T-cell (primary cell): Measurements from ENCODE around the gene TXNRD1. TPM values are rescaled to one million over a fixed set of nuclear protein-coding genes. Genes with fewer than 3 reads are reported as not detected.

Experiments
- ATAC-seq, 4 experiments: fragments of 200-7000 bp in 3 of 4; fragments of 150-1000 bp in 1 of 4; cut with Tn5 transposase; replicated peaks in 1 of 4; 1 replicate in 3 of 4; 2 replicates in 1 of 4; pipeline ENCODE4 v1.10.0; 2021; ENCODE audit warnings: moderate library complexity in 3 of 4, mild to moderate bottlenecking in 2 of 4, moderate number of reproducible peaks in 1 of 4
- CTCF ChIA-PET, 2 donors: fragments of 300-600 bp; sonication (Branson Sonifier 250); formaldehyde crosslinking; loops; one replicate each; lab custom pipeline; 2022; ENCODE audit warnings: antibody characterized with exemption in 2 of 2; lab: Charles Lee
- POLR2A ChIA-PET, 2 donors: fragments of 300-600 bp; sonication (Branson Sonifier 250); formaldehyde crosslinking; loops; one replicate each; lab custom pipeline; 2022; ENCODE audit warnings: antibody characterized with exemption in 2 of 2; lab: Charles Lee
- DNase-seq, 35 experiments: peaks; one replicate each; pipeline versions ENCODE4 v3.0.0 to v3.0.0-alpha.2; 2013 to 2023
- H3K27ac ChIP-seq: one replicate; pipeline ENCODE4 v1.5.1; 2013; ENCODE audit warnings: low read length
- H3K27me3 ChIP-seq, 2 experiments: replicated peaks in 1 of 2; 1 replicate in 1 of 2; 2 replicates in 1 of 2; pipeline versions ENCODE4 v1.6.1 to v1.7.0; 2013; ENCODE audit warnings: low read length in 1 of 2, mixed read lengths in 1 of 2; ENCODE audit not compliant: control insufficient read depth in 2 of 2, insufficient read depth in 2 of 2; ENCODE audit errors: extremely low read depth in 1 of 2
- H3K36me3 ChIP-seq, 2 donors: 1 replicate in 1 of 2; 2 replicates in 1 of 2; pipeline versions ENCODE4 v1.6.1 to v1.7.0; 2013; ENCODE audit warnings: low read length in 1 of 2; ENCODE audit not compliant: control insufficient read depth in 2 of 2, insufficient read depth in 1 of 2; ENCODE audit errors: extremely low read depth in 1 of 2
- H3K4me1 ChIP-seq, 2 experiments: 1 replicate in 1 of 2; 2 replicates in 1 of 2; pipeline versions ENCODE4 v1.6.1 to v1.7.0; 2013; ENCODE audit warnings: low read length in 2 of 2, mixed read lengths in 1 of 2; ENCODE audit not compliant: insufficient read depth in 2 of 2, control insufficient read depth in 1 of 2; ENCODE audit errors: extremely low read depth in 1 of 2
- H3K4me3 ChIP-seq, 2 donors: 1 replicate in 1 of 2; 2 replicates in 1 of 2; pipeline versions ENCODE4 v1.5.1 to v1.7.0; 2013; ENCODE audit warnings: mild to moderate bottlenecking in 2 of 2, low read length in 1 of 2, moderate library complexity in 1 of 2; ENCODE audit not compliant: control insufficient read depth in 1 of 2; ENCODE audit errors: extremely low read depth in 1 of 2
- H3K9me3 ChIP-seq: 2 replicates; pipeline ENCODE4 v1.7.0; 2013
- H3K27ac Mint-ChIP-seq, 2 donors: one replicate each; pipeline ENCODE4 v1.8.0; 2020 to 2021; ENCODE audit warnings: mild to moderate bottlenecking in 2 of 2, mixed read lengths in 2 of 2
- H3K27me3 Mint-ChIP-seq, 2 donors: one replicate each; pipeline ENCODE4 v1.8.0; 2021 to 2022; ENCODE audit warnings: mixed read lengths in 2 of 2
- H3K36me3 Mint-ChIP-seq: one replicate; pipeline ENCODE4 v1.8.0; 2021; ENCODE audit warnings: mixed read lengths
- H3K4me1 Mint-ChIP-seq, 3 donors: one replicate each; pipeline ENCODE4 v1.8.0; 2020 to 2022; ENCODE audit warnings: mixed read lengths in 3 of 3, mild to moderate bottlenecking in 1 of 3
- H3K4me3 Mint-ChIP-seq, 3 donors: one replicate each; pipeline ENCODE4 v1.8.0; 2020 to 2022; ENCODE audit warnings: mild to moderate bottlenecking in 3 of 3, mixed read lengths in 3 of 3, moderate library complexity in 3 of 3
- H3K9me3 Mint-ChIP-seq, 3 donors: one replicate each; pipeline ENCODE4 v1.8.0; 2020 to 2022; ENCODE audit warnings: mixed read lengths in 3 of 3
- WGBS: methylation state at CpG from one replicate; pipeline ENCODE4 v1.1.5; 2013; ENCODE audit warnings: missing lambda C conversion rate; ENCODE audit not compliant: insufficient coverage; 5-methylcytosine and 5-hydroxymethylcytosine counted together
- total RNA-seq, 35 experiments: library from RNA in 6 of 35; stranded (reverse) in 6 of 35; fragments of 120-200 nt in 1 of 35; gene quantifications; one replicate each; pipeline versions ENCODE4 v1.2.1 to v1.2.4 and lab custom pipeline; 2013 to 2026

Gene TXNRD1
- total RNA-seq, 5 donors from 2014 or later (not counting 1 experiment from before 2014, with no cell fraction given) = 33.1 to 91.7 (median 68.9) TPM

- POLR2A ChIA-PET = interaction anchor here in 1 of 2 donors (0.6 kb wide), 1 partner anchor 684 kb away, joined by 3 read pairs; no protein-coding TSS in a partner anchor
- Mint-ChIP-seq H3K36me3 (peaks cover 46% of the 10 kb centered on the region), H3K4me1 (no peaks in the 10 kb centered on the region), H3K4me3 (no peak overlapping the region), H3K27ac (no peak overlapping the region), H3K9me3 (no peaks in the 10 kb centered on the region), H3K27me3 (no peaks in the 10 kb centered on the region)
- ATAC-seq (no peak), DNase-seq (no peak)
- 98% methylated on average over 6 of the region's 6 CpGs for WGBS
- Histone ChIP-seq H3K4me1 (no peaks in the 10 kb centered on the region), H3K27me3 (no peaks in the 10 kb centered on the region), H3K27ac (no peak overlapping the region), H3K4me3 (no peak overlapping the region), H3K9me3 (no peaks in the 10 kb centered on the region), H3K36me3 (peaks cover 11 to 53% of the 10 kb centered on the region in 2 donors)
- CTCF ChIA-PET = interaction anchor here (0.6 to 2.8 kb wide), 4 partner anchors 18 to 45 kb away, joined by 3 to 8 read pairs (median 4); no protein-coding TSS in a partner anchor
Observed at GRCh38 chr12:104340925-104341611, 125.5 kb downstream of the TXNRD1 start.

- ChIA-PET CTCF (interaction anchor here (0.7 to 2.8 kb wide), 2 partner anchors 17 to 602 kb away, joined by 3 to 8 read pairs; no protein-coding TSS in a partner anchor), POLR2A (interaction anchor here in 1 of 2 donors (0.6 kb wide), 1 partner anchor 130 kb away, joined by 5 read pairs; no protein-coding TSS in a partner anchor)
- Histone ChIP-seq H3K36me3 (peaks cover 12 to 50% of the 10 kb centered on the region in 2 donors), H3K4me3 (no peak overlapping the region), H3K4me1 (no peaks in the 10 kb centered on the region), H3K27ac (no peak overlapping the region), H3K9me3 (no peaks in the 10 kb centered on the region), H3K27me3 (no peaks in the 10 kb centered on the region)
- Mint-ChIP-seq H3K36me3 (peaks cover 45% of the 10 kb centered on the region), H3K4me1 (no peaks in the 10 kb centered on the region), H3K27me3 (no peaks in the 10 kb centered on the region), H3K27ac (no peak overlapping the region), H3K9me3 (no peaks in the 10 kb centered on the region), H3K4me3 (no peak overlapping the region)
- DNase-seq = no peak
- no CpG with 5 or more reads among the region's 2 CpGs for WGBS
- ATAC-seq = no peak
Observed at GRCh38 chr12:104342147-104342546, 126.6 kb downstream of the TXNRD1 start.

DNA sequence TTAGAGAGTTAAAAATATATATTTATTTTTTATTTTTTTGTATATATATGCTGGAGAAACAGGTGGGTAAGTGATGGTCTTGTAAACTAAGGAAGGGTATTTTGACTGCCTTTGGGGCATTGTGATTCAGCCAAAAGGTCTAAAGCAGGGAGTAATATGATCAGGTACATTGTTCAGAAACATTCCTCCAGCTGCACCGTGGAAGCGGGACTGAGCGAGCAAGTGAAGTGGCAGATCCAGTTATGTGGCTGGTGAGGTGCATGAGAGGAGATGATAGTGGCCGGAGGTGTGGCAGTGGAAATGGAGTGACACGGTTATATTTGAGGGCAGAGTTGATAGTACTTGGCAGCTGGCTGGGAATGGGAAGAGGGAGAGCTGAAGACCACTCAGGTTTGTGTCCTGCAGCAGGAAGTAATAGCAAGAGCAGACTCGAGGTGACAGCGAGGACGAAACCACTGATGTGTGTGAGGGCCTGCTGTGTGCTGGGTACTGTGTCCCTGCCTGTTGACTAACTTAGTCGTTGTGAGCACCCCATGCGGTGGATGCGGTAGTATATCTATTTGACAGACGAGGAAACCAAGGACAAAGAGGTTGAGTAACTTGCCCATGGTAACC is 127.2 kb downstream of the TXNRD1 start:
- H3K27me3 ChIP-seq = no peaks in the 10 kb centered on the region
- Mint-ChIP-seq H3K36me3 (peaks cover 51% of the 10 kb centered on the region), H3K9me3 (no peaks in the 10 kb centered on the region), H3K27ac (no peak overlapping the region), H3K4me3 (no peak overlapping the region), H3K27me3 (no peaks in the 10 kb centered on the region), H3K4me1 (no peaks in the 10 kb centered on the region)
- no peaks in the 10 kb centered on the region for H3K9me3 ChIP-seq
- WGBS = 95% methylated on average over 11 of the region's 12 CpGs
- ATAC-seq = no peak
- H3K4me1 ChIP-seq = no peaks in the 10 kb centered on the region
- ChIA-PET POLR2A (interaction anchor here in 1 of 2 donors (0.6 kb wide), 1 partner anchor 131 kb away, joined by 5 read pairs; no protein-coding TSS in a partner anchor), CTCF (no interaction called here)
- no peak overlapping the region for H3K27ac ChIP-seq
- H3K36me3 ChIP-seq = peaks cover 12 to 50% of the 10 kb centered on the region in 2 donors
- no peak for DNase-seq
- no peak overlapping the region for H3K4me3 ChIP-seq

DNA sequence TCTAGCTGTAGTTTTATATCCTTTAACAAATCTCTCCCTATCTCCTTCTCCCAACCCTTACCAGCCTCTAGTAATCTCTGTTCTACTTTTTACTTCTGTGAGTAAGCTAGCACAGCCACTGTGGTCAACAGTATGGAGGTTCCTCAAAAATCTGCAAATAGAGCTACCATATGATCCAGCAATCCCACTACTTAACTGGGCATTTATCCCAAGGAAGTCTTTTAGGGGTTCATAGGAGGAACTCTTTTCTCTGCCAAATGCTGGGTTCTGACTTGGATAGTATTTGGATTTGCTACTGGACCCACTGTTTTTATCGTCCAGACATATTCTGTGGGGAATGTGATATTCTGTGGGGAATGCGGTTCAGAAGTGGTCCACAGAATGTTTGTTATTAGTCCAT is 129.1 kb downstream of the TXNRD1 start:
- H3K36me3 ChIP-seq = peaks cover 17 to 58% of the 10 kb centered on the region in 2 donors
- no peak for ATAC-seq
- no peaks in the 10 kb centered on the region for H3K9me3 Mint-ChIP-seq
- no peak for DNase-seq
- no peaks in the 10 kb centered on the region for H3K9me3 ChIP-seq
- H3K4me1 Mint-ChIP-seq = no peaks in the 10 kb centered on the region
- H3K4me3 Mint-ChIP-seq = no peak overlapping the region
- ChIA-PET POLR2A (interaction anchor here in 1 of 2 donors (0.6 kb wide), 1 partner anchor 69 kb away, joined by 3 read pairs; no protein-coding TSS in a partner anchor), CTCF (no interaction called here)
- peaks cover 58% of the 10 kb centered on the region for H3K36me3 Mint-ChIP-seq
- no CpG with 5 or more reads among the region's 2 CpGs for WGBS
- no peak overlapping the region for H3K4me3 ChIP-seq
- H3K27me3 ChIP-seq = no peaks in the 10 kb centered on the region
- H3K4me1 ChIP-seq = no peaks in the 10 kb centered on the region
- no peaks in the 10 kb centered on the region for H3K27me3 Mint-ChIP-seq
- no peak overlapping the region for H3K27ac ChIP-seq
- no peak overlapping the region for H3K27ac Mint-ChIP-seq

- H3K36me3 ChIP-seq = peaks cover 14 to 55% of the 10 kb centered on the region in 2 donors
- H3K4me3 ChIP-seq = no peak overlapping the region
- Mint-ChIP-seq H3K36me3 (peaks cover 53% of the 10 kb centered on the region), H3K9me3 (no peaks in the 10 kb centered on the region), H3K4me1 (no peaks in the 10 kb centered on the region), H3K4me3 (no peak overlapping the region), H3K27ac (no peak overlapping the region), H3K27me3 (no peaks in the 10 kb centered on the region)
- ChIA-PET POLR2A (interaction anchor here in 1 of 2 donors (0.5 kb wide), 1 partner anchor 492 kb away, joined by 3 read pairs; no protein-coding TSS in a partner anchor), CTCF (no interaction called here)
- no peak overlapping the region for H3K27ac ChIP-seq
- DNase-seq (no peak), ATAC-seq (no peak)
- H3K27me3 ChIP-seq = no peaks in the 10 kb centered on the region
- H3K9me3 ChIP-seq = no peaks in the 10 kb centered on the region
- H3K4me1 ChIP-seq = no peaks in the 10 kb centered on the region
- 100% methylated on average over 4 of the region's 7 CpGs for WGBS
Observed at GRCh38 chr12:104345234-104346066, 129.9 kb downstream of the TXNRD1 start.
